Tibial artery (tissue), 4 donors: ENCODE results near the gene ADGRV1.

Experiments used
- DNase-seq, 2 donors: peaks; one replicate each; pipeline ENCODE4 v3.0.0-alpha.2; 2019
- H3K27ac ChIP-seq, 2 donors: fragments of 200-600 bp; sonication (generic) in 1 of 2; 1 replicate in 1 of 2; 2 replicates in 1 of 2; pipeline ENCODE4 v1.5.1; 2018 to 2019; ENCODE audit warnings: mild to moderate bottlenecking in 1 of 2
- H3K27me3 ChIP-seq, 2 donors: fragments of 200-600 bp; sonication (generic) in 1 of 2; one replicate each; pipeline versions ENCODE4 v1.5.1 to v1.6.0; 2016 to 2019
- H3K36me3 ChIP-seq, 3 donors: fragments of 200-600 bp; sonication (generic) in 2 of 3; one replicate each; pipeline ENCODE4 v1.5.1; 2016 to 2019; ENCODE audit warnings: mild to moderate bottlenecking in 2 of 3
- H3K4me1 ChIP-seq, 4 donors: fragments of 200-600 bp; sonication (generic) in 2 of 4; 1 replicate in 3 of 4; 2 replicates in 1 of 4; pipeline ENCODE4 v1.5.1; 2016 to 2019
- H3K4me3 ChIP-seq, 2 donors: fragments of 200-600 bp; sonication (generic) in 1 of 2; 1 replicate in 1 of 2; 2 replicates in 1 of 2; pipeline ENCODE4 v1.5.1; 2018 to 2019; ENCODE audit warnings: mild to moderate bottlenecking in 2 of 2
- H3K9me3 ChIP-seq, 3 donors: fragments of 200-600 bp; sonication (generic) in 1 of 3; one replicate each; pipeline ENCODE4 v1.5.1; 2016 to 2019
- CTCF ChIP-seq, 2 experiments: fragments of 200-600 bp in 1 of 2; fragments of 450-650 bp in 1 of 2; IDR thresholded peaks; one replicate each; pipeline ENCODE4 v1.5.1; 2017 to 2019; ENCODE audit warnings: antibody characterized with exemption in 2 of 2, mild to moderate bottlenecking in 1 of 2, moderate library complexity in 1 of 2
- intact Hi-C: fragments of 100-400 bp; cut with DNase I; formaldehyde crosslinking; loops from one replicate; pipeline ENCODE4 v1.15.0; 2023; ENCODE audit warnings: low total_unique reads

The ADGRV1 gene

GRCh38 chr5:90696153-90696552, 137.6 kb downstream of the ADGRV1 start:
- Histone ChIP-seq H3K4me3 (no peak overlapping the region), H3K36me3 (no peaks in the 10 kb centered on the region), H3K9me3 (no peaks in the 10 kb centered on the region), H3K27ac (no peak overlapping the region), H3K27me3 (no peaks in the 10 kb centered on the region), H3K4me1 (no peaks in the 10 kb centered on the region)
- TF ChIP-seq CTCF (IDR thresholded peaks at IDR 0.05) = no peak
- intact Hi-C loops = no loop called here
- DNase-seq = no peak

GRCh38 chr5:90700299-90700698, 141.7 kb downstream of the ADGRV1 start:
- intact Hi-C loops = no loop called here
- no peak overlapping the region for H3K27ac ChIP-seq
- no peak for TF ChIP-seq CTCF (IDR thresholded peaks at IDR 0.05)
- no peak for DNase-seq
- no peaks in the 10 kb centered on the region for H3K27me3 ChIP-seq
- no peaks in the 10 kb centered on the region for H3K36me3 ChIP-seq
- H3K4me3 ChIP-seq = no peak overlapping the region
- no peaks in the 10 kb centered on the region for H3K4me1 ChIP-seq
- no peaks in the 10 kb centered on the region for H3K9me3 ChIP-seq

DNA sequence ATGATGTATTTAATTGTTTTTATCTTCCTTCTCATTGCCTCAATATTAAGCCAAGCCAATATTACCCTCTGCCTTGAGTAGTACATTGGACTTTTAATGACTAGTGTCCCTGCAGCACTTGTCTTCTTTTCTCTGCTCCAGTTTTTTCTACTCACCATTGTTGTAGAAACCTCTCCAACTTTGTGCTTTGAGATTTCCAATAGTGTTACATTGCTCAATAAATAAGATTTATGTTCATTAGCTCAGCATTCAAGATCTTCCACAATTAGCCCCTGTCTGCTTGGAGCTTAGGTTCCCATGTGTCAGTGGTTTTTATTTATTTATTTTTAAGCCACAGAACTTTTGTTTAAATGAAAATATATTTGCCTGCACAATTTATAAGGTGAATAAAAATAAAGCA, 145.3 kb downstream of the ADGRV1 start:
- no peak overlapping the region for H3K4me3 ChIP-seq
- intact Hi-C loops = no loop called here
- no peaks in the 10 kb centered on the region for H3K9me3 ChIP-seq
- no peaks in the 10 kb centered on the region for H3K4me1 ChIP-seq
- DNase-seq = no peak
- no peak overlapping the region for H3K27ac ChIP-seq
- H3K36me3 ChIP-seq = no peaks in the 10 kb centered on the region
- no peak for TF ChIP-seq CTCF (IDR thresholded peaks at IDR 0.05)
- H3K27me3 ChIP-seq = no peaks in the 10 kb centered on the region

GRCh38 chr5:90707698-90708097, 149.1 kb downstream of the ADGRV1 start:
- Histone ChIP-seq H3K4me3 (no peak overlapping the region), H3K36me3 (no peaks in the 10 kb centered on the region), H3K27ac (no peak overlapping the region), H3K27me3 (no peaks in the 10 kb centered on the region), H3K4me1 (no peaks in the 10 kb centered on the region), H3K9me3 (no peaks in the 10 kb centered on the region)
- TF ChIP-seq CTCF (IDR thresholded peaks at IDR 0.05) = no peak
- DNase-seq = no peak
- intact Hi-C loops = no loop called here

DNA sequence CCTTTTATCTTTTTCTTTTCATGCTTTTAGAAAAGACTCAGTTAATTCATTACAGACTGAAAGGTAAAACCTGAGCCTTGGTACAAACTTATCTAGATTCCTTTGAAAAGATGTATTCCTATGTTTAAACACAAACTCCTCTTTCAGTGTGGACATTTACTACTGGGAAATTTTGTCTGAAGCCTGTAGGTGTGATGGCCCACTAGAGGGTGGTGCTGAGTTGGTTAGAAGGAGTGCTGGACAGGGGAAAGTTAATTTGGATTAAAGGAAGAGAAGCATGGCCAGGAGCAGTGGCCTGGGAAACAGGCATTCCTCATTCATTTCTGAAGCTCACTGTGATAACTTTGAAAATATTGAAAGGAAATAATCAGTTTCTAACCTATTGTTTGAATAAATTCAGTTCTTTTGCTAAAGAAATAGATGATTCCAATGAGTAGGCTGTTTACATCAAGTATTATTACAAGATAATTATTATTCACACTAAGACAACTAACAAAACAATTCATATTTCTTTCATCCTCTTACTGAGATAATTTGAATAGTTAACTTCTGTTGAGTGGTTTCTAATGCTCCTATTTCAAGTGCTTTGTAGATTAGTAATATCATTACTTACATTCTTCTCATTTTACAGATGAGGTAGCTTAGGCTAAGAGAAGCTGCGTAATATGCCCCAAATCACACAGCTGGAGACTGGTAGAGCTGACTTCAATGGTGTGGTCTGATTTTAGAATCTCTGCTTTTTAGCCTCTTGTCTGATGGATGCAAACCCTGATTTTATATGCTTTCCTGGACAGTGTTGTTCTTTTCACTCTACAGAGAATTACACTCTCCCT, 150.9 kb downstream of the ADGRV1 start:
- Histone ChIP-seq H3K36me3 (no peaks in the 10 kb centered on the region), H3K27me3 (no peaks in the 10 kb centered on the region), H3K9me3 (no peaks in the 10 kb centered on the region), H3K27ac (no peak overlapping the region), H3K4me1 (no peaks in the 10 kb centered on the region), H3K4me3 (no peak overlapping the region)
- peak in 1 of 2 donors; percentile 23 for DNase-seq
- intact Hi-C loops = no loop called here
- TF ChIP-seq CTCF (IDR thresholded peaks at IDR 0.05) = peak in 1 of 2 experiments; percentile 27
